Fibroblast of skin of left quadriceps (primary cell): Measurements from ENCODE around the gene PHLDB2.

Experiments
- DNase-seq, 2 experiments: peaks; one replicate each; pipeline ENCODE4 v3.0.0-alpha.2; 2013; ENCODE audit warnings: low read depth in 2 of 2

The PHLDB2 gene

GRCh38 chr3:111850537-111850936 lies 8.5 kb upstream of the PHLDB2 start:
- DNase-seq = no peak

GRCh38 chr3:111851511-111851954 lies 7.5 kb upstream of the PHLDB2 start:
- peak; percentile 71 to 73 for DNase-seq

GRCh38 chr3:111852540-111852939 lies 6.5 kb upstream of the PHLDB2 start:
- no peak for DNase-seq

DNA sequence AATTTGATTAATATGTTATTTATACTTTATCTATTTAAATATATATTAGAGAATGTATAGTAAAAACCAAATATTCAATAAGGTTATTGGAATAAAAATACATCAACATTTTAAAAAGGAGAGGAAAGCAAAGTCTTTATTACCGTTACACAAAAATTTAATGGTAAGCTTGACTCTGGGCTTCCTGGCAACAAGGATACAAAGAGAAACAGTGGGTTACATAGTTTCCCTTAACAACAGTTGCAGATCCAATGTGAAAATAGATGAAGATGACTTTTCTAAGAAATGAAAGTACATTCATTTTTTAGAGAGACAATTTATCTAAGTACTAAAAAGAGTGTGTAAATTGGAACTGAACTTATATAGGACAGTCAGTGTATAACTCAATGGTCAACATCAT lies 6.0 kb upstream of the PHLDB2 start:
- DNase-seq = no peak

- no peak for DNase-seq
Observed at GRCh38 chr3:111854990-111855389, 4.1 kb upstream of the PHLDB2 start.

DNA sequence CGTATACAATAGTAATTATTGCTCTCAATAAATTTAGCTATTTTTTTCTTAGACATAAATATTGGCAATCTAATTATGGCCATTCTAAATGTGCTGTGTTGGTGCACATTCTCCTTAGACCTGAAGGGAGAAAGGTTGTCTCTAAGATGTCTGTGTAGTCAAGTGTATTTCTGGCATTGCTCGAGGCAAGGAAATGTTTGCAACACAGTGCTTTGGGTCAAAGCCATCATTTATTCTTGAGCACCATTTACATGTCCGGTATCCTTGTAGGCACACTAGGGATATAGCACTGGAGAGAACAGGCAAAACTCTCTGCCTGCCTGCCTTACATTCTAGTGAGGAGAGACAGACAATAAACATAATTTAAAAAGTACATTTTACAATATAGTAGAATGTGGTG lies 2.6 kb upstream of the PHLDB2 start:
- DNase-seq = no peak

DNA sequence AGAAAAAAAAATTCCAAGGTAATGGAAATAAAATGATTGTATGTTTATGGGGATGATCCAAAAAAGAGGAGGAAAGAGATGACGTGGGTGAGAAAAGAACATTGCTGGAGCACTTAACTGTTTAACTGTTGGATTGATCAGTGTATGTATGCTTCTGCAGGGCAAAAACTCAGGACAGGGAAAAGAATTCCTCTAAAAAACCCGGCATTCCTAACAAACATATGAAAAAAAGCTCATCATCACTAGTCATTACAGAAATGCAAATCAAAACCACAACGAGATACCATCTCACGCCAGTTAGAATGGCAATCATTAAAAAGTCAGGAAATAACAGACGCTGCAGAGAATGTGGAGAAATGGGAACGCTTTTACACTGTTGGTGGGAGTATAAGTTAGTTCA lies 1.6 kb upstream of the PHLDB2 start:
- no peak for DNase-seq

GRCh38 chr3:111858642-111859041 lies 423 bp upstream of the PHLDB2 start:
- no peak for DNase-seq

- peak; percentile 81 to 83 for DNase-seq
Observed at GRCh38 chr3:111859974-111860859, 1.2 kb downstream of the PHLDB2 start.

- no peak for DNase-seq
Observed at GRCh38 chr3:111861391-111861790, 2.3 kb downstream of the PHLDB2 start.

- no peak for DNase-seq
Observed at GRCh38 chr3:111862415-111862814, 3.4 kb downstream of the PHLDB2 start.

DNA sequence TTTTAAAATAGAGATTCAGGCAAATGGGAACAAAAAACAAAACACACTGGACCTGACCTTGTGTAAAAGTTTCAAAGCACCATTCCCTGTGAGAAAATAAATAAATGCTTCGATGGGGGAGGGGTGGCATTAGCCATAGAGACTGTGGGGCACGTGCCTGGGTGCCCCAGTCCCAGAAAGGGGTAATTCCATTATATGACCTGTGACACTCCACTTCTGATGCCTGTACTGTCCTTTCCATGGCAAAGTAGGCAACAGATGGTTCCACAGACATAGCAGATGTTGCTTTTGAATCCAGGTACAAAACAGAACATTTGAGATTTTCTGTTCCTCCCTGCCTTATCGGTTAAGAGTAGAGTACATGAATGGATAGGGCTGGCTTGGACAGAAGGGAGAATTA lies 3.9 kb downstream of the PHLDB2 start:
- DNase-seq = no peak

- DNase-seq = no peak
Observed at GRCh38 chr3:111863942-111864694, 5.1 kb downstream of the PHLDB2 start.

GRCh38 chr3:111864821-111865656 lies 6.0 kb downstream of the PHLDB2 start:
- DNase-seq = peak; percentile 79 to 83

DNA sequence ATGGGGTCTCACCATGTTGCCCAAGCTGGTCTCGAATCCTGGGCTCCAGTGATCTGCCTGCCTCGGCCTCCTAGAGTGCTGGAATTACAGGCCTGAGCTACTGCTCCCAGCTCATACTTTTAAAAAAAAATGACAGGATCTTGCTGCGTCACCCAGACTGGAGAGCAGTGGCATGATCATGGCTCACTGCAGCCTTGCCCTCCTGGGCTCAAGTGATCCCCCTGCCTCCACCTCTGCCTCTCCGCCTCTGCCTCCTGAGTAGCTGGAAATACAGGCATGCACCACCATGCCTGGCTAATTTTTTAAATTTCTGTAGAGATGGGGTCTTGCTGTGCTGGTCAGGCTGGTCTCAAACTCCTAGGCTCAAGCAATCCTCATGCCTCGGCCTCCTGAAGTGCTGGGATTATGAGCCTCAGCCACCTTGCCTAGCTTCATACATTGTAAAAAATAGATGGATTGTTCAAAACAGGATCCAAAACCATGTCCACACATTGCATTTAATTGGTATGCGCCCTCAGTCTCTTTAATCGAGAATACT lies 8.9 kb downstream of the PHLDB2 start:
- DNase-seq = no peak

- DNase-seq = no peak
Observed at GRCh38 chr3:111870620-111871019, 11.6 kb downstream of the PHLDB2 start.

DNA sequence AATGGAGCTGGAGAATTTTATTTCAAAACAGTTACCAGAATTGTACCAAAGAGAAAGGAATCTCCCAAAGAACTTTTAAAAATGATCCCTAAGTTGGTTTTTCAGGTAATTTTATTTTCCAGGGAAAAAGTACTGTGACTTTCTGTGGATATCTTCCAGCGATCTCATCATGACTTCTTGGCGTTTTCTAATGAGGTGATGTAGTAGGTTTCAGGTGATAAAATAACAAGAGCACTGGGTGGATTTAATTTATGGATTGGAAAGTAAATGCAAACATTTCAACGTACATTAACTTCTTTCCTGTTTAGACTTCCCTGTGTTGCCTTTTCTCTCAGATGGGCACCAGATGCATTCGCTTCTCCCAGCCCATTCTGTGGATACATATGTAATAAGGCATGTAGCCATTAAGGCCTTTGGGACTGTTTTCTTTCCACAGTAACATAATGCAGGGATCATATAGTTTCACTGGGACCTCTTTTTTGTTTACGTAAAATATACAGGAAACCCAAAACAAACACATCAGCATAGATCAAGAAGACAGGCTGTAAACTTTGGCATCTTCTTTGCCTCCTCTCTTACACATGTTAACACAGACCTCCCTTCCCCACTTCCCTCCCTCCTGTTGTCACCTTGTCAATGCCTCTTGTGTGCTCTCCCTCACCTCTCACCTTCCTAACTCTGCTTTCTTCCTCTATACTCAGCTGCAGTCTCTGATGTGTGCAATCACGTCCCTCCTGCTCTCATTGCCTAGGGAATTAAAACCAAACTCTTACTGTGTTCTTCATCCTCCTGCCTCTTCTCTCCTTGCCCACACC lies 13.0 kb downstream of the PHLDB2 start:
- DNase-seq = no peak

- DNase-seq = no peak
Observed at GRCh38 chr3:111872979-111873378, 13.9 kb downstream of the PHLDB2 start.

DNA sequence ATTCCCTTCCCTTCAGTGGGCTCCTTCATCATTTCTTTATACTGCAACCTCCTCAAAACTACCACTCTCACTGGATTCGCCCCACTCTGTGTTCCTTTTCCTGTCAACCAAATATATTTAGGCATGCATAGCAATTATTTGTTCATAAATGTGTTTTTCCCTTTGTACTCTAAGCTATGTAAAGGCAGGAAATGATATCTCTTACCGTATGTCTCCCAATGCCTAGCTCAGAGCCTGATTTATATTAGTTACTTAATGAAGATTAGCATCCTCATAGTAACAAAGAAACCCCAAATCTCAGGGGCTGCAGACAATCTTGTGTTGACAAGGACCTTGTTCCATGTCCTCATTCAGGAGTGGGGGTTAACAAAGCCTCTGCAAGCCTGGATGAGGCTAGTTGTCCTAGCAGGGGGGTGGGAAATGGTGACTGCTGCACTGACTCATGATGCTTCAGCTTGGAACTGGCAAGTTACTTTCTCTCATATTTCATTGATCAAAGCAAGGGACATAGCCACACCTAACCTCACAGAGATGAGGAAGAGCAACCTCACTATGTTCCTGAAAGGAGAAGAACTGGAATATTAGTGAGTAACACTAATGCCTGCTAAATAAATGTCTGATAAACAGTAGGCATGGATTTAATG lies 15.2 kb downstream of the PHLDB2 start:
- no peak for DNase-seq

DNA sequence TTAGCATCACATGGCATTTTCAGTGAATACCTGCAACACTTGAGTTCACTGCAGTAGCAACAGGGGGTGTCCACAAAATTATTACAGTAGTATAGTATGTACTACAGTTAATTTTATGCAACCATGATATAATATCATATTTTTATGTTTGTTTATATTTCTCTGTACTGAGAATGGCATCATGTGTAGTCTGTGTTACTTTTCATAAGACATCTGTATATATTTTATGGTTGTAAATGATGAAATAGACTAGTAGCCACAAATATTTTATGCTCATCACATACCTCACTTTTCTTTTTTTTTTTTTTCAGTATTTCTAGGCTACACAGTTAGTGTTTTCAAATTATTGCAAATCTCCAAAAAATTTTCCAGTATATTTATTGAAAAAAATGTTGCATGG lies 22.4 kb downstream of the PHLDB2 start:
- no peak for DNase-seq
